Occipital lobe (tissue), 2 donors: Measurements from ENCODE around the gene PIBF1. TPM values are rescaled to one million over a fixed set of nuclear protein-coding genes. Genes with fewer than 3 reads are reported as not detected.
"Not testable (repeated sequence)": the region's sequence is repeated elsewhere in the genome, so short reads cannot be mapped to it uniquely, and the experiment has no call there.

ENCODE experiments used
- DNase-seq: peaks from one replicate; lab custom pipeline; 2025; lab: John Stamatoyannopoulos, UW
- total RNA-seq: library from RNA; depleted of rRNA; stranded (reverse); fragments of >200 nt; gene quantifications from one replicate; pipeline ENCODE4 v1.2.3, GENCODE V29; 2014

The PIBF1 gene
- total RNA-seq, 1 donor from 2014 or later, result 31.5 TPM

DNA sequence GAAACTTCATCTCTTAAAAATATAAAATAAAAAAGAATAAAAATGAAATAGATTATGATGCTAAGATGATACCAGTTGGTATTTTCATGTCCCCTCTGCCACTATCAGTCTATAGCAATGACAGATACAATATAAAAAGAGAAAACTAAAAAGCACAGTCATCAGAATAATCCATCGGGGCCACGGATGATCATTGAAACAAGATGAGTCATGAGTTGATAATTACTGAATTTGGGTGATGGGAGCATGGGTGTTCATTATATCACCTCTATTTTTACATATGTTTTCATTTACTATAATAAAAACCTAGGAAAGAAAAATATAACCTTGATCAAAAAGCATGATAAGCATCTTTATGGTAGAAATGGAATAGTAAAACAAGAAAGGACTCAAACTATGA is 41.1 kb downstream of the PIBF1 start:
- DNase-seq, result no peak

DNA sequence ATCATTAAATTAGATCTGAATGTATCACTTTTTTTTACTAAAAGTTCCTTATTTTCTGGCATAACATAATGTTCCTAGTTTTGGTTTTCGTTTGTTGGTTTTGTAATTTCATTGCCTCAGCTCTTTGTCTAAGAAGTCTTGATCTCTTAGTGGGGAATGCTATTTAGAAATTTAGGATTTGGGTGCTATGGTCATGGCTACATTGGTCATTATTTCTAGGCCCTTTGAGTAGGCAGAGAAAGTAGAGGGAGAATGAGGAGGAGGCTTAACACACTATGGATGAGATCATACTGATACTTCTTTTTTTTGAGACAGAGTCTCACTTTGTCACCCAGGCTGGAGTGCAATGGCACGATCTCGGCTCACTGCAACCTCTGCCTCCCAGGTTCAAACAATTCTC is 41.8 kb downstream of the PIBF1 start:
- no peak for DNase-seq

DNA sequence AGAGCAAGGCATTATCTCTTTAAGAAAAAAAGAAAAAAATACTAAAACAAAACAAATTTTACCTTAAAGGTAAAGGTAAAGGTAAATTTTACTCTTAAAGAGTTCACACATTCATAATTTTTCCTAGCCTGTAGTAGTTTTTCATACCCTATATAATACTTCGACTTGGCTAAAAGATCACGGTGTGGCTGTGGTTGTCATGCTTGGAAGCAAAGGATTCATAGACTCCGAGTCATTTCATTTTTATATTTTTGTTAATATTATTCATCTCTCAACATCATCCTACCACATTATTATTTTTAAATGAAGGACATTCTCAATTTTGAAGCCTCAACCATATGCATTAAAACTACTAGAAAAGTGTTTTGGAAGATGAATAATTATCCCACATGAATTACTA is 52.7 kb downstream of the PIBF1 start:
- DNase-seq, result no peak

DNA sequence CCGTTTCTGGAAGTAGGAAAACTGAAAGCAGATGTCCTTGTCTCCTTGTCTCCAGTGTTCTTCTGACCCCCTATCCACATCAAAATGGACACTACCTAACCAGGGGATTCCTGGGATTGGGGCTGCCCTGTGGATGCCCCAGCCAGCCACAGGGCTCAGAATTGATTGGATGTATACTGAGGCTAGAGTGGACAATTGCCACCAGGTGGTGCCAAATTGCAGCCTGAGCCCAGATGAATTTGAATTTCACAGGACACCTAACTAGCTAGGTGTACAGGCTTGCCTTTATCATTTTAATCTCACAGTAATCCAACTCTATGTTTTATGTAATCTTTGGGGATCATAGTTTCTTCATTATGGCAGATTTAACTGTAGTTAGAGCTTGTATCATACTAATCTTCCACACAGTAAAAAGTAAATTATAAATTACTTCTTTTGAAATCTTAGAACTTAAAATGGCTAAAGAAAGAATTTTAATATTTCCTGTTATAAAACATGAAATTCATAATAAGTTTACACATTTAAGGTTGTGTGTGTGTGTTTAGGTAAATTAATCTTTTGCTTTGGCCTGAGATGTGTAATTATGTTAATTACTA is 58.0 kb downstream of the PIBF1 start:
- no peak for DNase-seq

DNA sequence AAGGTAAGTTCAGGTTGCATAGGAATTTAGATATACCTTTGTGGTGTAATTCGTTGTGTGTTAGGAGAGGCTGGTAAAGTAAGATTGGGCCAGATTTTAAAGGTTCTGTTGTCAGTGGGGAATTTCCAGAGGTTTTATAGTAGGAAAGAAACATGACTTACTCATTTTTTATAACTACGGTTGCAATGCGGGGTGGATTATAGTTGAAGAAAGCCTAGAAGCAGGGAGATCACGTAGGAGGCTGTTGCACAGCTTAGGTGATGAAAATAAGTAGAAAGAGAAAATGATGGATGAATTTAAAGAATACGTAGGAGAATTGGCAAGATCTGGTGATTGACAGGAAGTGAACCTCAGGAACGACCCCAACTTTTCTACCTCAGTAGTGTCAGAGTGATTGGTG is 61.1 kb downstream of the PIBF1 start:
- DNase-seq, result no peak

DNA sequence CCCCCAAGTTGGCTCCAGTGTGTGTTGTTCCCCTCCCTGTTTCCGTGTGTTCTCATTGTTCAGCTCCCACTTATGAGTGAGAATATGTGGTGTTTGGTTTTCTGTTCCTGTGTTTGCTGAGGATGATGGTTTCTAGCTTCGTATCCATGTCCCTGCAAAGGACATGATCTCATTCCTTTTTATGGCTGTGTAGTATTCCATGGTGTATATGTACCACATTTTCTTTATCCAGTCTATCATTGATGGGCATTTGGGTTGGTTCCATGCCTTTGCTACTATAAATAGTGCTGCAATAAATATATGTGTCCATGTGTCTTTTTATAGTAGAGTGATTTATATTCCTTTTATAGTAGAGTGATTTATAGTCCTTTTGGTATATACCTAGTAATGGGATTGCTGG is 63.2 kb downstream of the PIBF1 start:
- not testable (repeated sequence) for DNase-seq

DNA sequence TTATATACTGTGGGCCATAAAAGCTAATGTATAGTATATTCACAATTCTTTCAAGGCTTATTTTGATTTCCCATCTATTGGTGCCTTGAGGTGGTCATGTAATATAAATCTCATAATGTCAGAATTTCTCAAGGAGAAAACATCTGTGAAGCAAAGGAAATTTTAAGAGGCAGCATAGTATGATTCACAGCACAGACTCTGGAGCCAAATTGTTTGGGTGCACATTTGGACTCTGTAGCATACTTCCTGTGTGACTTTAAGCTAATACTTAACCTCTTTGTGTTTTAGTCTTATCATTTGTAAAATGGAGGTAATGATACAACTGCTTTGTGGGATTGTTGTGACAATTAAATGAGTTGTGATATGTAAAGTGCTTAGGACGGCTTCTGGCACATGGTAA is 67.6 kb downstream of the PIBF1 start:
- DNase-seq, result no peak

DNA sequence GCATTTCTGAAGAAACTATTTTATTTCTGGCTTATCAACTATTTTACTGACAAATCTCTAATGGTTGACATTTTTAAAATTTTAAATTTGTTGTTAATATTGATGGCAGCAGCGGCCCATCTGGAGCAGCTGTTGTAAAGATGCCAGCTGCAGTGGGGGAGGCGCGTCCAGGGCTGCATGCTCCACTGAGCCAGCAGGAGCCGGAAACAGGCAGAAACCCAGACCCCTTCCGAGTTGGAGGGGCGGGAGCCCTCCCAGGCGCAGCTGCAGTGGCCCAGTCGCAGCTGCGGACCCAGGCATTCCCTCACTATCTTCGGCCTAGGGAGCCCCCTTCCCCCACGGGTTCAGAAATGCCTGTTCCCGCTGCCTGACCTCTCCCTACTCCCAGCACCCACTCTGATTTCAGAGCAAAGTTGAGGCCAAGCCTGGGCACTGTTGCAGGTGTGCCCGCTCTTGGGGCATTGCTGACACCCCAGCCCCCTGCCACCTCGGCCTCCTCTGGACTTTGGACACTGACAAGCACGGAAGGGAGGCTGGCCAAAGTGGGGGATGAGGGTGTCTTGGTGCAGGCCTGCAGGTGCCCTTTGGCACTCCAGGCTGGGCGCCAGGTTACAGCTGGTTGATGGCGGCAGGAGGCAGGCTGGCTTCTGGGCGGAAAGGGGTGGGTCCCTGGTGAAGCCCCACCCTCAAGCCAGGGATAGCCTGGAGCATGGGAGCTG is 69.2 kb downstream of the PIBF1 start:
- no peak for DNase-seq

DNA sequence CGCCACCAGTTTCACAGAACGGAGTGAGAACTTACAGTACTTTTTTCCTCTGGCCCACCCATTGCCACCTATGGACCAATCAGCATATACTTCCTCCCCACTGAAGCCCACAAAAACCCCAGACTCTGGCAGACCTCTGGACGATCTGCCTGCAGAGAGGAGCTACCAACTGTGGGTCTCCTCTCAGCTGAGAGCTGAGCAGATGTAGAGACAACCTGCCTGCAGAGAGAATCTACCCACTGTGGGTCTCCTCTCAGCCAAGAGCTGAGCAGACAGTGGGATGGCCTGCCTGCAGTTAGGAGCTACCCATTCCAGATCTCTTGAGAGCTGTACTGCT is 69.7 kb downstream of the PIBF1 start:
- no peak for DNase-seq

DNA sequence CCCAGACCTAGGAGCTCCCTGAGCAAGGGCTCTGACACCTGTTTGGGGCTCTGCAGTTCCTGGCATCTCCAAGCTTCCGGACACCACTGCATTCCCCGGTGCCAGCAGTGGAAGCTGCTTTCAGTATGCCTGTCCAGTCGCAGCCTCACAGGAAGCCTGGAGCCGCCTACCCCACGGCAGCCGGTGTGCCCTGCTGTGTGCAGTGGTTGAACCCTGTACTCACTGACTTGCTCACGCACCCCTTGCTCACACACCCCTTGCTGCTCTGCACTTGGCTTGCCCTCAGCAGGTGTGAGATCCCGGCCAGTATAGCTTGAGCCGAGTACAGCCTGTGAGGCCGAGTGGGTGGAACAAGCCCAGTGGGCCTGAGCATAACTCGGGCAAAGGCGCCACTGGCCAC is 70.3 kb downstream of the PIBF1 start:
- no peak for DNase-seq

DNA sequence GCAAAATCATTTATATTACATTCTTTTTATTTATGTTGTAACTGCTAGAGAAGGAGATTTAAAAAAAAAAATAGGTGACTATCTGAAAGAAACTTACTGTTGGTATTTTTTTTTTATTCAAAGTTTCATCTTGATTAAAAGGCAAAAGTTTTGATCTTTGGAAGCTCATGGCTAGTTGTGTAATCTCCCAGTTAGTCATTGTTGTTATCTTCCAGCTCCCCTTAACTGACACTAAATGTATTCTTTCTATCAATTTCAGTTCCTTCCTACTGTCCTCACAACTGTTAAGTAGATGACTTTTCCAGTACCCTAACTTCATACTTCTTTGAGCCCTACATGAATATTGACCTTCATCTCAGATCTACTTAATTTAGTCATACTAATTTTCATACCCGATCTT is 71.1 kb downstream of the PIBF1 start:
- DNase-seq, result no peak

DNA sequence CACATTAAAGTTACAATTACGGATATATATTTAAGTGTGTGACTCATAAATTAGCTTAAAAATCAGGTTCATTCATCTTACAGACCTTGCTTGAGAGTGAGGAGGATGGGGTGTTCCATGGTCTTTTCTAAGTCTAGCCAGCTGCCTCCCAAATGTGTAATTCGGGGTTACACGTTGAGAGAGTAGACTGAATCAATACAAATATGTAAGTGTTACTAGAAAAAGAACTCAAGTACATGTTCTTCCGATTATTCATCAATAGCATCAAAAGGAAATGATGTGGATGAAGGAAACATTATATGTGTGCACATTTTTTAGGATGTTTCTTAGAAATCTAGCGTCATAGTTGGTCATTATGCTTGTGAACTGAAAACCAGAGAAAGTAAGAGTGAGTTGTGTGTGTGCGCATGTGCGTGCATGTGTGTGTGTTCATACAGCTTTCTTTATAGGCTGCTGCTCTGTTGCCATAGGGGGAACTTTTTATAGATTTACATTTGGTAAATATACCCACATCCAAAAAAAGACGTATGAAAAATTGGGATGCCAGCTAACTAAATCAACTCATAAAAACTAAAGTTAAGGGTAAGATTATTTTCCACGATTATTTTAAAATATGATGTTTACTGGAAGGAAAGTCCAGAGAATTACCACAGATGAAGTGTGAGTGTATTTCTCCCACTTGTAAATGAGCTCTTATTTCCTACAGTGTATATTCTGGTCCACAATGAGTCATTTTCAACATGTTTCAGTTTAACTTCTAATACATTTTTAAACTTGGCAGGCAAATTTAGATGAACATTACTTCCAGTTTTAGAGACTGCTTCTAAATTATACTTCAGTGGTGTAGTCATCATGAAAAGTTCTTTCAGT is 82.4 kb downstream of the PIBF1 start:
- no peak for DNase-seq

DNA sequence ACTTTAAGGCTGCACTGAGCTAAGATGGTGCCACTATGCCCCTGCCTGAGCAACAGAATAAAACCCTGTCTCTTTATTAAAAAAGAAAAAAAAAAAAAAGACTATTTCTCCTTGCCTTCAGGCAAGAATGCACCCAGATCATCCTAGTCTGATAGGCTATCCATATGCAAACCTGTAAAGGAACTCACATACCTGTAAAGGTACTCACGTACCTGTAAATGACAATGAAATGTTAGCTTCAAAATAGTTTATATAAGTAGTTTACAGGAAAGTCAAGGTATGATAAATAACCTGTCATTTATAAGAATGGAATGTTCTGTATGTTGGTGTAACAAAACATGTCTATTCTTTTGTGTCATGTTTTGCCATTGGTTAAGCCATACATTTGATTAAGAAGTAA is 86.3 kb downstream of the PIBF1 start:
- no peak for DNase-seq

DNA sequence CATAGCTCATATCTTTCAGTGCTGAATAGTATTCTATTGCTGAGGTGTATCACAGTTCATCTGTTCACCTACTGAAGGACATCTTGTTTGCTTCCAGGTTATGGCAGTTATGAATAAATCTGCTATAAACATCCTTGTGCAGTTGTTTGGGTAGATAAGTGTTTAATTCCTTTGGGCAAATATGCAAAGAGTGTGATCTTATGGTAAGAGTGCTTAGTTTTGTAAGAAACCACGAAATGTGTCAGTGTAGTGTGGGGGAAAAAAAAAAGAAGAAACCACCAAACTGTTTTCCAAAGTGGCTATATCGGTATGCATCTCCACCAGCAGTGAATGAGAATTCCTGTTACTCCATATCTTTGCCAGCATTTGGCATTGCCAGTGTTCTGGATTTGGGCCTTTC is 93.3 kb downstream of the PIBF1 start:
- no peak for DNase-seq

DNA sequence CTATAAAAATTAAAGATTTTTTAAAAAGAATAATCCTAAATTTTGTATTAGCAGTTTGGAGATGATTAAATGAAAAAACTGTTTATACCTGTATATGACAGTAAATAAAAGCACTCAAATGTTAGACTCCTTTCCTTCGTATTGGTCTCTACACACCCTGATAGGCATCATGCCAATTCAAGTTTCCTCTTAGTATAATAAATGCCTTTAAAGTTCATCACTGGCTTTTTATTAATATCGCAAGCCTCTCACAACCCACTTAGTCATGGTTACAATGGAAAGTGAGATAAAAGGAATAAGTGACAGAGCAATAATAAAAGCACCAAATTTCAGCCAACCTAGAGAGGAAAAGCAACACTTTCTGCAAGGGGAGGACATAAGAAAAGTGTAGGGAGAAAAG is 102.2 kb downstream of the PIBF1 start:
- no peak for DNase-seq

DNA sequence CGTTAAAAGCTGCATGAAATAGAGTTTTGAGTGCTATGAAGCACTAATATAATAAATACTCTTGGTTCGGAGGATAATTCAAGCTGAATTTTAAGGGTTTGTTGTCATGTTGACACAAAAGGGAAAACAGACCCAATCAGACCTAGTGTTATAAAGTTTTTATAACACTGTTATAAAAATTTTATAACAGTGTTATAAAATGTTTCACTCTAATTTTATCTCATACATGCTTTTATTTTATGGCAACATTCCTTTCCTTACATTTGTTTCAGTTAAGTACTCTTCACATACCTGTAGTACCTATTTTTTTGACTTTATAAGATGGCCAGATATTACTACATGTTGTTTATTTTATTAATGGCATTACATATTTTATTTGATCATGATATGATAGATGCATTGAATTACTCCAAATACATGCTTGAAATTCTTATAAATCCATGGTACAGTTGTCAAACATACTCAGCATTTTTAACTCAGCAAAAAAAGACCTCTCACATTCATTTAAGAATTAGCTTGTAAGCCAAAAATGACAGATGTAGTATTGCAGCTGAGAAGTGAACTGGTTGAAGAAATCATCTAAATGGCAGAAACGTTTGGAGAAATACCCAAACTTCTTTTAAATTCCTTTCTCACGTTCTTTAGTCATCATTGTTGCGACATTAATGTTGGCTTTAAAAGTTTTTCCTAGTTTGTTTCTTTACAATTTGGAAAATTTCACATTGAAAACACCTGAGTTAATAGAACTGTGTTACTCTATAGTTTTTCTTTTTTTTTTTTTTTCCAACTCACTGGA is 104.5 kb downstream of the PIBF1 start:
- DNase-seq, result no peak

DNA sequence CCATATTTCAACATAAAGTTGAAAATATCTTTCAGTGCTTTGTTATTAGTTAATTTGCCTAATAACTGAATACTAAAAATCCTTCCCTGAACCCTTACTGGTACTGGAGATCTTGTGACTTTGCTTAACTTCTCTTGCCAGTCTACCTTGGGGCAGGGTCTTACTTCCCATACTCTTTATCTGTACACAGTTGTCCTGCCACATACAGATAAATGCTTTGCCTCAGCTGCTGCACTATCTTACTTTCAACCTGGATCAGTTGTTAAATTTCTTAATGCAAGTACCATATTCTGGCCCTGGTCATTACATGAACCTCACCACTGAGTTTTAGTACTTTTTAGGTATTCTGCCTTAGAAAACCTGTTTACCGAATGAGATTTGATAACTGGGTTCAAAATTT is 107.6 kb downstream of the PIBF1 start:
- no peak for DNase-seq

DNA sequence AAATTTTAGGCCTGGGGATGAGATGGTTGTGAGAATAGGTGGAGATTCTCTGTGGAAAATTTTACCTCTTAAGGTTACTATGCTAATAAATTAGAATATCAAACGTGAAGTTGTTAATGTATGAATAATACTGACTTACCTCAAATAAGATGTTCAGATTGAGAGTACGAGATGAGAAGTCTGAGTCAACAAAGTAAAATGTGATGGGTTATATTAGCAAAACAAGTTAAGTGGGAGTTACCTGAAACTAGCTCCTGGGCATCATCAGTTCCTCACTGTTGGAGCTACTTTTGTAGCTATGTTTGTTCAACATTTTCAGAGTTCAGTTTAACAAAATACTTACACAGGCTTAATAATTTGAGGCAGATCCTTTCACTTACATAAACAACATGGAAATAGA is 108.6 kb downstream of the PIBF1 start:
- no peak for DNase-seq

DNA sequence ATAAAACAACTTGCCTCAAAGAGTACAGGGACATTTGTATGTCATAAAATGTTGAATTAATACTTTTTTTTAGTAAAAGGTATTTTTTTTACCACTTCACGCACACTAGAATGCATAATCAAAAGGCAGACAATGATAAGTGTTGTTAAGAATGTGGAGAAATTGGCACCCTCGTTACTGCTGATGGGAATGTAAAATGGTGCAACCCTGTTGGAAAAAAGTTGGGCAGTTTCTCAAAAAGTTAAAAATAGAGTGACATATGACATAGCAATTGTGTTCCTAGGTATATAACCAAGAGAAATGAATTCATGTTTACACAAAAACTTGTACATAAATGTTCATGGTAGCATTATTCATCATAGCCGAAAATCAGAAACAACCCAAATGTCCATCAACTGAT is 109.5 kb downstream of the PIBF1 start:
- no peak for DNase-seq

DNA sequence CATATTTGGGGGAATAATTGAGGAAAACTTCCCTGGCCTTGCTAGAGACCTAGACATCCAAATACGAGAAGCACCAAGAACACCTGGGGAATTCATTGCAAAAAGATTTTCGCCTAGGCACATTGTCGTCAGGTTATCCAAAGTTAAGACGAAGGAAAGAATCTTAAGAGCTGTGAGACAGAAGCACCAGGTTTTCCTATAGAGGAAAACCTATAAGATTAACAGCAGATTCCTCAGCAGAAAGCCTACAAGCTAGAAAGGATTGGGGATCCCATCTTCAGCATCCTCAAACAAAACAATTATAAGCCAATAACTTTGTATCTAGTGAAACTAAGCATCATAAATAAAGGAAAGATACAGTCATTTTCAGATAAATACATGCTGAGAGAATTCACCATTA is 114.9 kb downstream of the PIBF1 start:
- no peak for DNase-seq

DNA sequence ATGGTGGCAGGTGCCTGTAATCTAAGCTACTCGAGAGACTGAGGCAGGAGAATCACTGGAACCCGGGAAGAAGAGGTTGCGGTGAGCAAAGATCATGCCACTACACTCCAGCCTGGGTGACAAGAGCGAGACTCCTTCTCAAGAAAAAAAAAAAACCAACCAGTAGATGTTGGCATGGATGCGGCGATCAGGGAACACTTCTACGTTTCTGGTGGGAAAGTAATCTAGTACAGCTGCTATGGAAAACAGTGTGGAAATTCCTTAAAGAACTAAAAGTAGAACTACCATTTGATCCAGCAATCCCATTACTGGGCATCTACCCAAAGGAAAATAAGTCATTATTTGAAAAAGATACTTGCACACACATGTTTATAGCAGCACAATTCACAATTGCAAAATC is 119.6 kb downstream of the PIBF1 start:
- DNase-seq, result not testable (repeated sequence)

DNA sequence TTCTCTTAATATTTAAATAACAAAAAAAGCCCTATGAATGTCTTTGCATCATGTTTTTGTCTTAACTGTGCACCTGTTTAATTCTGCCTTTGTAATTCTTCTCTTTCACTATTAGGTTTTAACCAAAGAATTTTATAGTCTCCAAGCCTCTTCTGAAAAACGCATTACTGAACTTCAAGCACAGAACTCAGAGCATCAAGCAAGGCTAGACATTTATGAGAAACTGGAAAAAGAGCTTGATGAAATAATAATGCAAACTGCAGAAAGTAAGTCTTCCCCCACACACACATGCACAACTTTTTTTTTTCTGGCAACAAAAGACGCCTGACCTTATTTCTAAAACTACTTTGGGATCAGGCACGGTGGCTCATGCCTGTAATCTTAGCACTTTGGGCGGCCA is 126.5 kb downstream of the PIBF1 start:
- no peak for DNase-seq
